ENCODE data around the gene URB2.
"Not testable (repeated sequence)": the region's sequence is repeated elsewhere in the genome, so short reads cannot be mapped to it uniquely, and the experiment has no call there.

Gene URB2

GRCh38 chr1:229625915-229626831, at the start of gene URB2, which contains the start of gene TAF5L:
Gene URB2, plus strand, starts transcription at chr1:229626247. Its CDS starts 1,387 bp downstream, at chr1:229627634.
Gene TAF5L, minus strand, starts transcription at chr1:229626122. Its CDS starts 11,640 bp downstream, at chr1:229614482.
- no peak for FAIRE-seq

GRCh38 chr1:229578168-229579058, 47.6 kb upstream of the URB2 start:
- FAIRE-seq, result no peak

GRCh38 chr1:229579059-229579673, 46.9 kb upstream of the URB2 start:
- FAIRE-seq, result no peak

GRCh38 chr1:229581485-229581884, 44.6 kb upstream of the URB2 start:
- FAIRE-seq, result no peak

- no peak for FAIRE-seq
Observed at GRCh38 chr1:229582011-229582694, 43.9 kb upstream of the URB2 start.

- no peak for FAIRE-seq
Observed at GRCh38 chr1:229582715-229583114, 43.3 kb upstream of the URB2 start.

GRCh38 chr1:229585338-229585737, 40.7 kb upstream of the URB2 start:
- FAIRE-seq, result no peak

- no peak for FAIRE-seq
Observed at GRCh38 chr1:229590119-229590518, 35.9 kb upstream of the URB2 start.

- FAIRE-seq, result no peak
Observed at GRCh38 chr1:229593800-229594199, 32.2 kb upstream of the URB2 start.

GRCh38 chr1:229594227-229595008, 31.6 kb upstream of the URB2 start:
- no peak for FAIRE-seq

- FAIRE-seq, result not testable (repeated sequence)
Observed at GRCh38 chr1:229595876-229596275, 30.2 kb upstream of the URB2 start.

GRCh38 chr1:229596925-229597699, 28.9 kb upstream of the URB2 start:
- FAIRE-seq, result no peak

GRCh38 chr1:229597877-229598276, 28.2 kb upstream of the URB2 start:
- FAIRE-seq, result no peak

GRCh38 chr1:229599218-229599954, 26.7 kb upstream of the URB2 start:
- FAIRE-seq, result no peak

GRCh38 chr1:229600229-229600628, 25.8 kb upstream of the URB2 start:
- FAIRE-seq, result no peak

- FAIRE-seq, result no peak
Observed at GRCh38 chr1:229603371-229604005, 22.6 kb upstream of the URB2 start.

- no peak for FAIRE-seq
Observed at GRCh38 chr1:229607370-229607769, 18.7 kb upstream of the URB2 start.

- FAIRE-seq, result no peak
Observed at GRCh38 chr1:229608590-229608989, 17.5 kb upstream of the URB2 start.

- FAIRE-seq, result no peak
Observed at GRCh38 chr1:229613938-229614337, 12.1 kb upstream of the URB2 start.

Measured in endometrium (tissue), 2 donors.